OCI-LY7 (cell line): ENCODE data around the gene HOXC6.

Experiments
- CTCF ChIP-seq: fragments of 200-600 bp; sonication (generic); conservative IDR thresholded peaks from 2 replicates; pipeline ENCODE4 v1.5.1; 2014; ENCODE audit warnings: mild to moderate bottlenecking, antibody characterized with exemption, low read length, moderate library complexity, mixed read lengths
- EZH2phosphoT487 ChIP-seq: fragments of 200-600 bp; sonication (generic); IDR thresholded peaks from 2 replicates; pipeline ENCODE4 v1.6.1; 2018; ENCODE audit warnings: low read depth, borderline replicate concordance, mild to moderate bottlenecking, mixed run types, antibody characterized with exemption, low read length, moderate library complexity, mixed read lengths

GRCh38 chr12:54014377-54015017 is 13.7 kb upstream of the HOXC6 start:
- no peak for TF ChIP-seq CTCF
- no peak for TF ChIP-seq EZH2phosphoT487
